Fibroblast of skin of scalp (primary cell): ENCODE data around the gene CYRIA. TPM values are rescaled to one million over a fixed set of nuclear protein-coding genes. Genes with fewer than 3 reads are reported as not detected.
A peak's percentile ranks its signal among the peaks of the same experiment; 100 is the strongest.

Source experiments
- DNase-seq: peaks from one replicate; pipeline ENCODE4 v3.0.0-alpha.2; 2013
- polyA plus RNA-seq, 2 experiments: library from polyadenylated mRNA; unstranded; fragments of 120-200 nt; gene quantifications; one replicate each; pipeline ENCODE4 v1.2.1, GENCODE V29; 2013; ENCODE audit not compliant: insufficient read length in 2 of 2

Gene CYRIA
- polyA plus RNA-seq (2013, experiment 1 of 2; ENCODE audit: insufficient read length) = 0.81 TPM
- 1.1 TPM for polyA plus RNA-seq (2013, experiment 2 of 2; ENCODE audit: insufficient read length)

DNA sequence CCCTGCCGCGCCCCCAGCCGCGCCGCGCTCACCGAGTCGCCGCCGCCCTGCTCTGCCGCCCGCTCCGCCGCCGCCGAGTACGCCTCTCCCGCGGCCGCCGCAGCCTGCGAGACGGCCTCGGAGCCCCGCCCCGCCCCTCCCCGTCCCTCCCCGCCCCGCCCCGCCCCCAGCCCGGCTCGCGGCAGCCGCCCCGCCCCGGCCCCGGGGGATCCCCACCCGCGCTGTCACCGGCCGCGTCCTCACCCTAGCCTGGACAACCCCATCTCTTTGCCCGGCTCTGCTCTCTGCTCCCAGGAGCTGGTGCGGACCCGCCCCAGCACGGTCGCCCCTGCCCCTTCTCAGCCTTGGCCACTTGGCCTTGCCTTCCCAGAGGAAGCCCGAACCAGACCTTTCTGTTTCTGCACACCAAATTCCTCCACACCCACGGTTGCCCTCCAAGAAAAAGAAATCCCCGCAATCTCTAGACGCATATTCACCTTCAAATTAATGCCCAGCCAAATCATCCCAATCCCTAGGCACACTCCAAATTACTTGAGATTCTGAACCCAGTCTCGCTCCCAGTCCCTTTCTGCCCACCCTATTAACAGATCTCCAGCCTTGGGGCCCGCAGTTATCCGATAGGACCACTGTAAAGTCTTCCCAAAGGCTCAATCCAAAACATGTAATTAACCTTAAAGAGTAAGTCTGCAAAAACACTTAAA lies at the start of gene CYRIA:
CYRIA (minus strand) TSS at position 87 of the 701 bp plus-strand sequence. CDS start 77,715 bp downstream, outside the sequence.
- peak; percentile 29 for DNase-seq

- no peak for DNase-seq
Measured at GRCh38 chr2:16713011-16713423, 47.4 kb upstream of the CYRIA start.

- DNase-seq = no peak
Measured at GRCh38 chr2:16709769-16710168, 44.1 kb upstream of the CYRIA start.

DNA sequence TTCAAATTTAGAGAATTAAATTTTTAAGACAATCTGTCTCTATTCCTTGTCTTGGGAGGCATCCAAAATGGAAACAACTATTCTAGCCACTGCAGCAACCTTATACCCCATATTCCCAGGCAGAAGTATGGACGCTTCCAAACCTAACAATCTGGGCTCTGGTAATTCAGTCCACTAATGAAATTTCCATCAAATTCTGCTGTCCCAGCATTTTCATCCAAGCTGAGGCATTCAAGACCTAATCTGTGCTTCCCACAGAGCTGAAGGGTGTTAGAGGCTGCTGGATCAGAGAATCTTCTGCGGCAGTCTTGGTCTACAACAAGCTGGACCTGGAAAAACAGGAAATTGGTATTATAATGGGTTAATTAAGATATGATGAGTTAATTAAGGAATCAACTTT lies 42.5 kb upstream of the CYRIA start:
- no peak for DNase-seq

- DNase-seq = no peak
Measured at GRCh38 chr2:16707014-16707623, 41.5 kb upstream of the CYRIA start.

DNA sequence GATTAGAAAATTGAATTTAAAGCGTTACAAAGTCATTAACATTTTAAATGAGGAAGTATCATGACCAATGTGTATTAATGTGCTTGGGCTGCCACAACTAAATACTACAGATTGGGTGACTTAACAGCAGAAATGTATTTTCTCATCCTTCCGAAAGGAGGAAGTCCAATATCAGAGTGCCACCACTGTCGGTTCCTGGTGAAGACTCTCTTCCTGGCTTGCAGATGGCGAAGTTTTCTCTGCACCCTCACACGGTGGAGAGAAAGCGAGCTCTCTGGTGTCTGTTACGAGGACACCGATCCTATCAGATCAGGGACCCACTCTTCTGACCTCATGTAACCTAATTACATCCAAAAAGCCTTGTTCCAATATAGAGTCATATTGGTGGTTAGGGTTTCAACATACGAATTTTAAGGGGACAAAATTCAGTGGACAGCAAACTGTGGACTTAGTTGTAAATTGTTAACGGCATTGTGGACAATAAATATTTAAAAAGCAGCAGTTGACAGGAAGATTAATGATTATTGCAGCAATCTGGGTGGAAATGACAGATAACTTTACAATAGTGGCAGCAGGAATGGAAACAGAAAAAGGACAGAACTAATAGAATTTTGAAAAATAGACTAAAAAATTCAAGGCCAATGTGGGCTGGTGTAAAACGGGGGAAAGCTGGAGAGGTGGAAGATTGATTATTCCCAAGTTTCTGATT lies 35.1 kb upstream of the CYRIA start:
- no peak for DNase-seq

- no peak for DNase-seq
Measured at GRCh38 chr2:16693854-16694253, 28.2 kb upstream of the CYRIA start.

DNA sequence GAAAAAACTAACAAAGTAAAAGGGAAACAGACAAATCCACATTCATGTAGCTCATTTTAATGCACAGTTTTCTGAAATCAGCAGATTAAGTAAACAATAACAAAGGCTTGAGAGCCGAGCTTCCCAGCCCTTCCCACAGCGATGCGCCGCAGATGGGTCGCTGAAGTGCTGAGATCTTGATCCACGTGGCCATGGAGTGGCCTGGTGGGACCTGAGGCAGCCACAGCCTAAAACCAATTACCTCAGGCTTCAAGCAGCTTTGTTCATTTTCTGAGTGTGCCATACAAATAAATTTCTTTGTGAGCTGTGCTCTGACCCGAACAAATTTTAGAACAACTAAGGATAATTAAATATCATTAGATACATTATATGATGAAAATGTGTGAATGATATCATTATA lies 25.6 kb upstream of the CYRIA start:
- DNase-seq = no peak

DNA sequence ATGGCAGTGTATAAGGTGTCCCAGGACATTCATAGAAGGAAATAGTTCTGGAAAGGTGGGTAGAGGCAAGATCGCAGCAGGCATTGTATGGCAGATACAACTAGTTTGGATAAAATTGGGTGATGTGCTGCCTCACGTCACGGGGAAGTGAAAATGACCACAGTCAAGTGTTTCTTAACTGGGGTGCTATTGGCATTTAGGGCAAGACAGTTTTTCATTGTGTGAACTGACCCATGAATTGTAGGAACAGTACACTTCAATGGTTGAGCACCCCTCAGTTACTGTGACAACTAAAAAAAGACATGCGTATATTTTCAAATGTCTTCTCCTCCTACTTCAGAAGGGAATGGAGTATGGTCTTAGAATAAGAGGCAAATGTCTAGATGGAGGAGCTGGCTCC lies 22.3 kb upstream of the CYRIA start:
- no peak for DNase-seq

GRCh38 chr2:16687222-16687621 lies 21.6 kb upstream of the CYRIA start:
- no peak for DNase-seq

- DNase-seq = peak; percentile 36
Measured at GRCh38 chr2:16686641-16687040, 21.0 kb upstream of the CYRIA start.

GRCh38 chr2:16685340-16685715 lies 19.7 kb upstream of the CYRIA start:
- no peak for DNase-seq

DNA sequence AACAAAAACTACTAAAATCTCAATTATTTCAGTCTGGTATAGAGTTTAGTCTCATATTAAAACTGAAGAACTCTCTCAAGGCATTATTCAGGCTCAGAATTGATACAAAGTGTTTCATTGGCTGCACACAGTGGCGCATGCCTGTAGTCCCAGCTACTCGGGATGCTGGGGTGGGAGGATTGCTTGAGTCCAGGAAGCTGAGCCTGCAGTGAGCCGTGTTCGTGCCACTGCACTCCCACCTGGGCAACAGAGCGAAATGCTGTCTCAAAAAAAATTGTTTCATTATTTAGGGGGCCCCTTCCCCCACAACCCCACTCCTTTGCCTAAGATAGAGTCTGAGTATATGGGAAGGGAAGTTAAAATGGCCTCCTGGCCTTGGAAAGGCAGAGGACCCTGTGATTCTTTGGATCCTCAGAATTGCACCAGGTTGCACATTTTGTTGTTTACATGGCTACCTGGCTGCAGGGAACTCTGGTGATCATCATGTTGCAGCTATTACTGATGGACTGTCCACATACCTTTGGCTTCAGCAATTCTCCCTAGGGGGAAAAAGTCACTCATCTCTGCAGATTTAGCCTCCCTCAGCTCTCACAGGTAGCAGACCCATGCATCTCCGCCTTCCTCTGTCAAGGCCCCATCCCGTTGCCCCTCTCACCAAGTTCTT lies 19.2 kb upstream of the CYRIA start:
- DNase-seq = no peak

DNA sequence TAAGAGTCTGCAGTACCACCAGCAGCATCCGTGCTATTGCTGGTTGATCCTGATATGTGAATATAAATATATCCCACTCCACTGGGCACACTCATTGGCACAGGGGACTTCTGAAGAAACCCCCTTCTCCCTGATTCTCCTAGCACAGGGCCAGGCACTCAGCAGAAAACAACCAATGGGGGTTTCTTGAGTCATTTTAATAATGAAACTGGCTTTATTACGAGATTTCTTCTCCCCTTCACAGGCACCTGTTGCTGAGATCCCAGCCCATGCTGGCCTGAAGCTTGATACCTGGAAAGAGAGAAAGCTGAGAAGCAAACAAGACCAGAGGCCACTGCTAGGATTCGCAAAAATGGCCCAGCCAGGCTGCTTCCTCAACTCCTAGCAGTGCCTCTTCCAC lies 17.9 kb upstream of the CYRIA start:
- no peak for DNase-seq

DNA sequence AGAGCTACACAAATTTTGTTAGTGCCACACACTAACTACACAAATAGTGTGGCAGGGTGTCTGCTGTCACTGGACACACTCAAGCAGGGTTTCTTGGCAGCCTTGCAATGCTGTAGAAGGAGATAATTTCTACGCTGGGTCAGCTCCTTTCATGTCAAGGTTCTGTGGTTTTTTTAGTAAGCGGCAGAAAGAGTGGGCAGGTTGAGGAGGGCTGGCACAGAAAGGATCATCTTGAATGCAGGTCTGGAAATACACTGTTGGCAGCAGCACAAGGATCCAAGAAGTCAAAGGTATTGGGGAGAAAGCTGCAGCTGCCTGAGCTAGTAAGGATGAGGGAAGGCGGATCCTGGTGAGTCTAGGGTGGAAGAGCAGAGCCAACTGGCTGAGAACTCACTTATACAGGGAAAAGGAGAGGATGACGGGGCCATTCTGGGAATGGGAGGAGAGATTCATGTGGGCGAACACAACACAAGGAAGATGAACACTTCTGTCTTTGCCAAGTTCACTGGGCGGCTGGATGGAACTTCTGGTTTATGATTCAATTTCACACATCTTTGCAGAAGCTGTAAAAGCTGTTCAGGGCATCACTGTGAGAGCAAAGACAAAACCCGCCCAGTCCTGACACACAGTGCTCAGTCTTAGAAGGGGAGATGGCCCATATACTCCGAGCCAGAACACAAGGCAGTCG lies 16.9 kb upstream of the CYRIA start:
- no peak for DNase-seq

DNA sequence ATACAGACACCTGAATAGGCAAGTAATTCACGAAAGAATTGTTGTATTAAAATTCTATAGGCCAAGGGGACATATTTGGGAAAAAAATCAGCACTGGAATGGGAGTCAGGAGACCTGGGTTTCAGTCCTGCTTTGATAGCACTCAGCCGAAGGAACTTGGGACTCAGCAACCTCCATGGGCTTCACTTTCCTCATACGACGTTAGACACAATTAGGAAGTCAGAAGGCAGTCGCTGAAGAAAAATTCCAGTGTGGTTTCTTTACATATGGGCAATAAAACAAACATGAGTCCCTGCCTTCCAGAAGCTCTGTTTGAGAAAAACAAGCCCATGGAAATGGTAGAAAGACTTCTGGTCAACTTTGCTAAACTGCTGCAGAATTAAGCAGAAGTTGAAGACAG lies 15.1 kb upstream of the CYRIA start:
- DNase-seq = no peak

DNA sequence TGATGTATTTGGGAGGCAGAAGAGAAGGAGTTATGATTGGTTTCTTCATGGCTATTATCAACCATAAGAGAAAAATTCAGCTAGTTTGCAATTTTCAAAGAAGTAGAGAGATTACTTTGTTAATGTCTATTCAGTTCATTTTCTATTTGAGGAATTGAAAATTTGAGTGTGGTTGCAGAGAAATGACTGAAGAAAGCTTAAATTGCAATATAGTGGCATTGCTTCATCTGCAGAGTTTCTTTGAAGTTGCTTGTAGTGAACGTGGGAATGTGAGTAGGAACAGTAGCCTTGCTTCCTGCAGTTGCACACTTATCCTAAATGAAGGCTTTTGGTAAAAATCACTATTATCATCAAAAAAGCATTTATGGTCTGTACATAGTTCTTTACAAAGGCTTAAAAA lies 14.7 kb upstream of the CYRIA start:
- no peak for DNase-seq

GRCh38 chr2:16678964-16679363 lies 13.3 kb upstream of the CYRIA start:
- no peak for DNase-seq

- no peak for DNase-seq
Measured at GRCh38 chr2:16677875-16678274, 12.2 kb upstream of the CYRIA start.

- no peak for DNase-seq
Measured at GRCh38 chr2:16675781-16676180, 10.1 kb upstream of the CYRIA start.

DNA sequence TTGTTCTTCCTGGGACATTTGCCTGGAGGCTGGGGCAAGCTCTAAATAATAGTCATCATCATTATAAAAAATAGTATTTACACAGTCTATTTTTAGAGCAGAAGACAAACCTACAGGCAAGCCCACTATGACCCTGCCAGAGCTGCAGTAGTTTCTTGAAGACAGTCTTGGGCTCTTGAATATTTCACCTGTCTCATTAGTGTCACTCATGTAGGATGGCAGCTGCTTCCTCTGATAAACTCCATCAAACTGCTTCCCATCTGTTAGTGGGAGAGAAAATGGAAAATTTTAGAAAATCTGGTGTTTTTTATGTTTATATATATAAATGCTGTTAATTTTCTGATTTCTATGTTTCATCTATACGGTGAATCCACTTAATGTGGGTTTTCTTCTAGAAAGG lies 8.5 kb upstream of the CYRIA start:
- no peak for DNase-seq

- no peak for DNase-seq
Measured at GRCh38 chr2:16671760-16672159, 6.1 kb upstream of the CYRIA start.

- no peak for DNase-seq
Measured at GRCh38 chr2:16669388-16669787, 3.8 kb upstream of the CYRIA start.
